Stimulated activated CD8-positive, alpha-beta memory T cell treated with anti-CD3 and anti-CD28 coated beads, Interleukin-12 subunit alpha, Interleukin-12 subunit beta, amount 100 ng/mL, for 4 hours (primary cell): ENCODE measurements around the gene NCF2.

Experiments used
- DNase-seq: peaks from one replicate; pipeline ENCODE4 v3.0.0-alpha.2; 2020; ENCODE audit warnings: low read depth

NCF2 gene

GRCh38 chr1:183583466-183583865 is 6.8 kb downstream of the NCF2 start:
- DNase-seq, result no peak

GRCh38 chr1:183582021-183582713 is 8.1 kb downstream of the NCF2 start:
- no peak for DNase-seq

GRCh38 chr1:183580281-183580682 is 10.0 kb downstream of the NCF2 start:
- no peak for DNase-seq

GRCh38 chr1:183578856-183579255 is 11.4 kb downstream of the NCF2 start:
- DNase-seq, result no peak

- no peak for DNase-seq
These were observed 12.3 kb downstream of the NCF2 start for GRCh38 chr1:183577897-183578465.

- no peak for DNase-seq
These were observed 13.7 kb downstream of the NCF2 start for GRCh38 chr1:183576537-183576936.

- DNase-seq, result no peak
These were observed 14.7 kb downstream of the NCF2 start for GRCh38 chr1:183575606-183576005.

- no peak for DNase-seq
These were observed 17.5 kb downstream of the NCF2 start for GRCh38 chr1:183572721-183573120.

GRCh38 chr1:183571678-183572268 is 18.5 kb downstream of the NCF2 start:
- DNase-seq, result no peak

GRCh38 chr1:183570451-183570850 is 19.8 kb downstream of the NCF2 start:
- DNase-seq, result no peak

GRCh38 chr1:183569801-183570200 is 20.5 kb downstream of the NCF2 start:
- DNase-seq, result no peak

- no peak for DNase-seq
These were observed 21.1 kb downstream of the NCF2 start for GRCh38 chr1:183569141-183569540.

GRCh38 chr1:183568176-183569021 is 21.9 kb downstream of the NCF2 start:
- no peak for DNase-seq

GRCh38 chr1:183567584-183567983 is 22.7 kb downstream of the NCF2 start:
- no peak for DNase-seq

GRCh38 chr1:183566026-183566425 is 24.2 kb downstream of the NCF2 start:
- DNase-seq, result no peak

- DNase-seq, result no peak
These were observed 25.0 kb downstream of the NCF2 start for GRCh38 chr1:183565261-183565660.

- no peak for DNase-seq
These were observed 27.6 kb downstream of the NCF2 start for GRCh38 chr1:183562701-183563100.

GRCh38 chr1:183559061-183559460 is 31.2 kb downstream of the NCF2 start:
- no peak for DNase-seq

- no peak for DNase-seq
These were observed 35.7 kb downstream of the NCF2 start for GRCh38 chr1:183554577-183554976.

GRCh38 chr1:183553764-183554163 is 36.5 kb downstream of the NCF2 start:
- DNase-seq, result no peak

- no peak for DNase-seq
These were observed 36.9 kb downstream of the NCF2 start for GRCh38 chr1:183553331-183553730.

- DNase-seq, result no peak
These were observed 37.4 kb downstream of the NCF2 start for GRCh38 chr1:183552891-183553290.

GRCh38 chr1:183552441-183552840 is 37.8 kb downstream of the NCF2 start:
- DNase-seq, result no peak
